Astrocyte (in vitro differentiated cells and primary cell): Measurements from ENCODE around the gene PON1.

ENCODE experiments used
- EZH2 ChIP-seq: IDR thresholded peaks from 2 replicates; pipeline ENCODE4 v1.6.1; 2012; ENCODE audit warnings: mild to moderate bottlenecking, low read length, inconsistent platforms; ENCODE audit not compliant: insufficient read depth
- TF ChIP-seq, protein P1 (sequence below): IDR thresholded peaks from 2 replicates; pipeline ENCODE4 v1.5.1; 2011; ENCODE audit warnings: low read depth, mild to moderate bottlenecking, inconsistent platforms, low read length, moderate library complexity; ENCODE audit not compliant: insufficient read depth

DNA sequence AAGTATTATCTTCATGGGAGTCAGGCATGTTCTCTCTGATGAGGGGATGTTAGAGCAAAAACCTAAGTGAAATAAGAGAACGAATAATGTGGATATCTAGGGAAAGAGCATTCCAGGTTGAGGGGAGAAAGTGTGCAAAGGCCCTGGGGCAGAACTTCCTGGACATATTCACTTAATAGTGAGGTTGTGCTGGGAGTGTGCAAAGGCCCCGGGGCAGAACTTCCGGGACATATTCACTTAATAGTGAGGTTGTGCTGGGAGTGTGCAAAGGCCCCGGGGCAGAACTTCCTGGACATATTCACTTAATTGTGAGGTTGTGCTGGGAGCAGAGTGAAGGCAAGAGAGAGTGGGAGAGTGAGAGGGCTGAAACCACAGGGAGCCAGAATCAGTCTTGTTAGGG lies 11.8 kb downstream of the PON1 start:
- TF ChIP-seq, protein P1, sequence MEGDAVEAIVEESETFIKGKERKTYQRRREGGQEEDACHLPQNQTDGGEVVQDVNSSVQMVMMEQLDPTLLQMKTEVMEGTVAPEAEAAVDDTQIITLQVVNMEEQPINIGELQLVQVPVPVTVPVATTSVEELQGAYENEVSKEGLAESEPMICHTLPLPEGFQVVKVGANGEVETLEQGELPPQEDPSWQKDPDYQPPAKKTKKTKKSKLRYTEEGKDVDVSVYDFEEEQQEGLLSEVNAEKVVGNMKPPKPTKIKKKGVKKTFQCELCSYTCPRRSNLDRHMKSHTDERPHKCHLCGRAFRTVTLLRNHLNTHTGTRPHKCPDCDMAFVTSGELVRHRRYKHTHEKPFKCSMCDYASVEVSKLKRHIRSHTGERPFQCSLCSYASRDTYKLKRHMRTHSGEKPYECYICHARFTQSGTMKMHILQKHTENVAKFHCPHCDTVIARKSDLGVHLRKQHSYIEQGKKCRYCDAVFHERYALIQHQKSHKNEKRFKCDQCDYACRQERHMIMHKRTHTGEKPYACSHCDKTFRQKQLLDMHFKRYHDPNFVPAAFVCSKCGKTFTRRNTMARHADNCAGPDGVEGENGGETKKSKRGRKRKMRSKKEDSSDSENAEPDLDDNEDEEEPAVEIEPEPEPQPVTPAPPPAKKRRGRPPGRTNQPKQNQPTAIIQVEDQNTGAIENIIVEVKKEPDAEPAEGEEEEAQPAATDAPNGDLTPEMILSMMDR, result no peak
- no peak for TF ChIP-seq EZH2
